Measurements from ENCODE around the gene PIP4K2B. TPM values are rescaled to one million over a fixed set of nuclear protein-coding genes. Genes with fewer than 3 reads are reported as not detected.

PIP4K2B gene
- 75.8 TPM for polyA plus RNA-seq (2012; ENCODE audit: insufficient read length, low read depth)

DNA sequence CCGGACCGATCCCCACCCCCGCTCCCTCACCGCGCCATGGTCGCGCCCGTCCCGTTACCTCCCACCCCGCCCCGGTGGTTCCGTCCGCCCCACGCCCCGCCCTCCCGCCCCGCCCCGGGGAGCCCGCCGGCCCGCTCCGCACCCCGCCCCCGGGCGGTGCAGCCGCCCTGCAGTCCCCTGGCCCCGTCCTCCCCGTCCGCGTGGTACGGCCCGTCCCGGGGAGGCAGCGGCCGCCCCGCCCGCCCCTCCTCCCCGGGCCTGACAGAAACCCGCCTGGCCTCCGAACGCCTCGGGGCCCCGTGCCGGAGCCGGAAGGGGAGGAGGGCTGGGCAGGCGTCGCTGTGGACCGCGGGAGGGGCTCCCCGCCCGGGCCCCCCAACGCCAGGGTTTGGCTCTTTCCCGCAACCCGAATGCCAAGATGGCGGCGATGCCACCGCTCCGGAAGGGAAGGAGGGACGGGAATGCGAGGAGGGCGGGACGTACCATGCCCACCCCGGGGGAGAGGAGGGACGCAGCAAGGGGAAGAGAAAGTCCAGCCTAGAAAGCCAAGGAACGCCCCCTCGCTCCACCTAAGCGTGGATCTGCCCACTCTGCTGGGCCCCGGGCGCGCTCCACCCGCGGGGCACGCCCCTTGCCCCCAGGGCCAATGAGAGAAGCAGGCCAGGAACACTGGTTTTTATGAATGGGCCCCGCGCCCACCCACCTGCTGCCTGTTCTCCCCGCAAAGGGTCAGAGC lies at the start of gene PIP4K2B:
Gene PIP4K2B, minus strand, starts transcription at position 56 of the 736 bp plus-strand sequence. CDS start 132 bp downstream, outside the sequence.
- TF ChIP-seq, protein P1, sequence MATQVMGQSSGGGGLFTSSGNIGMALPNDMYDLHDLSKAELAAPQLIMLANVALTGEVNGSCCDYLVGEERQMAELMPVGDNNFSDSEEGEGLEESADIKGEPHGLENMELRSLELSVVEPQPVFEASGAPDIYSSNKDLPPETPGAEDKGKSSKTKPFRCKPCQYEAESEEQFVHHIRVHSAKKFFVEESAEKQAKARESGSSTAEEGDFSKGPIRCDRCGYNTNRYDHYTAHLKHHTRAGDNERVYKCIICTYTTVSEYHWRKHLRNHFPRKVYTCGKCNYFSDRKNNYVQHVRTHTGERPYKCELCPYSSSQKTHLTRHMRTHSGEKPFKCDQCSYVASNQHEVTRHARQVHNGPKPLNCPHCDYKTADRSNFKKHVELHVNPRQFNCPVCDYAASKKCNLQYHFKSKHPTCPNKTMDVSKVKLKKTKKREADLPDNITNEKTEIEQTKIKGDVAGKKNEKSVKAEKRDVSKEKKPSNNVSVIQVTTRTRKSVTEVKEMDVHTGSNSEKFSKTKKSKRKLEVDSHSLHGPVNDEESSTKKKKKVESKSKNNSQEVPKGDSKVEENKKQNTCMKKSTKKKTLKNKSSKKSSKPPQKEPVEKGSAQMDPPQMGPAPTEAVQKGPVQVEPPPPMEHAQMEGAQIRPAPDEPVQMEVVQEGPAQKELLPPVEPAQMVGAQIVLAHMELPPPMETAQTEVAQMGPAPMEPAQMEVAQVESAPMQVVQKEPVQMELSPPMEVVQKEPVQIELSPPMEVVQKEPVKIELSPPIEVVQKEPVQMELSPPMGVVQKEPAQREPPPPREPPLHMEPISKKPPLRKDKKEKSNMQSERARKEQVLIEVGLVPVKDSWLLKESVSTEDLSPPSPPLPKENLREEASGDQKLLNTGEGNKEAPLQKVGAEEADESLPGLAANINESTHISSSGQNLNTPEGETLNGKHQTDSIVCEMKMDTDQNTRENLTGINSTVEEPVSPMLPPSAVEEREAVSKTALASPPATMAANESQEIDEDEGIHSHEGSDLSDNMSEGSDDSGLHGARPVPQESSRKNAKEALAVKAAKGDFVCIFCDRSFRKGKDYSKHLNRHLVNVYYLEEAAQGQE (IDR thresholded peaks at IDR 0.05; ENCODE audit: insufficient read depth in 1 of 2, low read depth in 2 of 2, low read length in 2 of 2): no peak
- TF ChIP-seq FOXP2 (optimal IDR thresholded peaks at IDR 0.05; ENCODE audit: borderline replicate concordance, extremely low read depth, extremely low read length, insufficient read depth) (peak; percentile 94), POLR2AphosphoS5 (IDR thresholded peaks at IDR 0.05; ENCODE audit: low read depth, low read length) (peak; percentile 82)

DNA sequence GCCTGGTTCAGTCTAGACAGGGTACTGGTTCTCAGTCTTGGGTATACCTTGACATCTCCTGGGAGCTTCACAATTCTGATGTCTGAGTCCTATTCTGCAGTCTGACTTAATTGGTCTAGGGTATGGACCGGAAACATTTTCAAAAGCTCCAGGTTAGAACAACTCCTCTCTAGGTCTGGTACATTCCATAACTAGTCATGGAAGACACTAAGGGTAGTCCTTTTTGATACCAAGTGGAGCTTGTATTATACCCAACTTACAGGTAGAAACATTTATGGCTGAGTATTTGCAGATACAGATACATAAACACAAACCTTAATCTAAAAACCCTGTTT lies 49.2 kb upstream of the PIP4K2B start:
- no peak; the same call in none of the 2 replicates for TF ChIP-seq POLR2AphosphoS5 (IDR thresholded peaks at IDR 0.05; ENCODE audit: low read depth, low read length)
- no peak for TF ChIP-seq TAF1 (IDR thresholded peaks at IDR 0.05; ENCODE audit: borderline replicate concordance, insufficient read depth, low read length)
- TF ChIP-seq, protein P1 (IDR thresholded peaks at IDR 0.05; ENCODE audit: insufficient read depth in 1 of 2, low read depth in 2 of 2, low read length in 2 of 2): no peak
- TF ChIP-seq SIN3A (IDR thresholded peaks at IDR 0.05; ENCODE audit: borderline replicate concordance, insufficient read depth, low read length): no peak
- TF ChIP-seq FOXP2 (optimal IDR thresholded peaks at IDR 0.05; ENCODE audit: borderline replicate concordance, extremely low read depth, extremely low read length, insufficient read depth): no peak

DNA sequence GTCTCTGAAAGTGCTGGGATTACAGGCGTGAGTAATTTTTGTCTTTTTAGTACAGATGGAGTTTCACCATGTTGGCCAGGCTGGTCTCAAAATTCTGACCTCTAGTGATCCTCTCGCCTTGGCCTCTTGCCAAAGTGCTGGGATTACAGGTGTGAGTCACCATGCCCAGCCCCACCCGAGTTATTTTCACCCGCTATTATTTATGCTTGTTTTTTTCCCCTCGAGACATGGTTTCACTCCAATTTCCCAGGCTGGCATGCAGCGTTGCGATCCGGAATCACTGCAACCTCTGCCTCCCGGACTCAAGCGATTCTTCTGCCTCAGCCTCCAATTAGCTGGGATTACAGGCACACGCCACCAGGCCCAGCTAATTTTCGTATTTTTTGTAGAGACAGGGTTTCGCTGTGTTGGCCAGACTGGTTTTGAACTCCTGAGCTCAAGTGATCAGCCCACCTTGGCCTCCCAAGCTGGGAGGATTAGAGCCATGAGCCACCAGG lies 45.0 kb upstream of the PIP4K2B start:
- TF ChIP-seq POLR2AphosphoS5 (IDR thresholded peaks at IDR 0.05; ENCODE audit: low read depth, low read length) (no peak), TAF1 (IDR thresholded peaks at IDR 0.05; ENCODE audit: borderline replicate concordance, insufficient read depth, low read length) (no peak), SIN3A (IDR thresholded peaks at IDR 0.05; ENCODE audit: borderline replicate concordance, insufficient read depth, low read length) (no peak), FOXP2 (optimal IDR thresholded peaks at IDR 0.05; ENCODE audit: borderline replicate concordance, extremely low read depth, extremely low read length, insufficient read depth) (no peak)
- TF ChIP-seq, protein P1 (IDR thresholded peaks at IDR 0.05; ENCODE audit: insufficient read depth in 1 of 2, low read depth in 2 of 2, low read length in 2 of 2): no peak

DNA sequence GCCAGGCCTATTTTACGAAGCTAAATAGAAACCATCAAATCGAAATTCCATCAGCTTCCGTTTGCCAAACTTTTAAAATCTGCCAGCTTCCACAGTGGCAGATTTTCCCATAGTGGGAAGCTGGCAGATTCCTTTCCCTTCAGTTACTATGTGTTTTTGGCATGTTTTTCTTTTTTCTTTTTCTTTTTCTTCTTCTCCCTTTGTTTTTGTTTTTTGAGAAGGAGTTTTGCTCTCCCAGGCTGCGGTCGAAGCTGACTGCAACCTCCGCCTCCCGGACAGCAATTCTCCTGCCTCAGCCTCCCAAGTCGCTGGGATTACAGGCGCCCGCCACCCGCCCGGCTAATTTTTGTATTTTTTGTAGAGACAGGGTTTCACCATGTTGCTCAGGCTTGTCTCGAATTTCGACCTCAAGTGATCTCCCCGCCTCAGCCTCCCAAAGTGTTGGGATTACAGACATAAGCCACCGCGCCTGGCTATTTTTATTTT lies 26.4 kb upstream of the PIP4K2B start:
- no peak for TF ChIP-seq TAF1 (IDR thresholded peaks at IDR 0.05; ENCODE audit: borderline replicate concordance, insufficient read depth, low read length)
- TF ChIP-seq POLR2AphosphoS5 (IDR thresholded peaks at IDR 0.05; ENCODE audit: low read depth, low read length): no peak; the same call in 1 of the 2 replicates

DNA sequence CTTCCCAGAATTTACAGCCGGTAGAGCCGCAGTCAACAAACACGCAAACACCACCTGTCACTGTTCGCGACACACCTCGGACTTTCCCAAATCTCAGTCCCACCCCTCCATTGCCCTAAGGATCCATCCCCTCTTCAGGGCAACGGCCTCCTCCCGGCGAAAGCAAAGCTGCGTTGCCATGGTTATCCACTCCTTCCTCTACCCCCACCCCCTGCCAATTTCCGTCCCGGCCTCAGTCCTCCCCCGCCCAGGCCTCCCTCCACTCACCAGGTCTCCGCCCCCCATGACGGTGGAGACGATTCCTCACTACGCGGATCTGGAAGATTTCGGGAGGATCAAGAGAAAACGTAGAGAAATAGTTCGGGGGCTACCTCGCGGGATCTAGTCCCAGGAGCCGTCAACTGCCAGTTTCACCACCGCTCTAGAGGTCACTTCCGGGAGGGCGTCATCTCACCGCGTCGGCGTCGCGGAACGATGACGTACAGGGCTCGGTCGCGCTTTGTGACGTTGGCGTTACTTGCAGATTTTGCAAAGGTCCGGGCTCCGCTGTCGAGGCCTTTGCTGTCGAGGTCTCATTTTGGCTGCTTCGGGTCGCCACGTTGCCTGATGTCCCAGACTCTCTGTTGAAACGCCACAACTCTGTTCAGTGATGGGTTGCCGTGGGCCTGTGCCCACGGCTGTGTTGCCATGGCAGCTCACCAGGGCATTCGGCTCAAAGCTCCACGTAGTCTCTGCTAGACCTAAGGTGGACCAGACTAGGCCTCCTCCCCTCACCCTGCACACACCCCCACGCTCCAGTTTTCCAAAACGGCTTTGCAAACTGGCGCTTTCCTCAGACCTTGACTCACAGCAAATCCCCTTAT lies 25.8 kb upstream of the PIP4K2B start, which contains the start of gene CWC25:
Gene CWC25, minus strand, starts transcription at position 423 of the 863 bp plus-strand sequence. Its CDS starts 138 bp downstream, at position 285.
- peak; percentile 81 for TF ChIP-seq FOXP2 (optimal IDR thresholded peaks at IDR 0.05; ENCODE audit: borderline replicate concordance, extremely low read depth, extremely low read length, insufficient read depth)
- TF ChIP-seq, protein P1 (IDR thresholded peaks at IDR 0.05; ENCODE audit: insufficient read depth in 1 of 2, low read depth in 2 of 2, low read length in 2 of 2): peak in 1 of 2 experiments; percentile 53; a peak in 1 of 4 replicates
- TF ChIP-seq SIN3A (IDR thresholded peaks at IDR 0.05; ENCODE audit: borderline replicate concordance, insufficient read depth, low read length): peak; percentile 96
- peak; percentile 93 for TF ChIP-seq POLR2AphosphoS5 (IDR thresholded peaks at IDR 0.05; ENCODE audit: low read depth, low read length)
- TF ChIP-seq TAF1 (IDR thresholded peaks at IDR 0.05; ENCODE audit: borderline replicate concordance, insufficient read depth, low read length): peak; percentile 93
